HG03045 (cell line): ENCODE results near the gene OTOP2.

Source experiments
- ATAC-seq: cut with Tn5 transposase; IDR thresholded peaks from one replicate; pipeline ENCODE4 v1.9.1; 2021; ENCODE audit warnings: mild to moderate bottlenecking, moderate library complexity; ENCODE audit not compliant: unreplicated experiment

The OTOP2 gene

DNA sequence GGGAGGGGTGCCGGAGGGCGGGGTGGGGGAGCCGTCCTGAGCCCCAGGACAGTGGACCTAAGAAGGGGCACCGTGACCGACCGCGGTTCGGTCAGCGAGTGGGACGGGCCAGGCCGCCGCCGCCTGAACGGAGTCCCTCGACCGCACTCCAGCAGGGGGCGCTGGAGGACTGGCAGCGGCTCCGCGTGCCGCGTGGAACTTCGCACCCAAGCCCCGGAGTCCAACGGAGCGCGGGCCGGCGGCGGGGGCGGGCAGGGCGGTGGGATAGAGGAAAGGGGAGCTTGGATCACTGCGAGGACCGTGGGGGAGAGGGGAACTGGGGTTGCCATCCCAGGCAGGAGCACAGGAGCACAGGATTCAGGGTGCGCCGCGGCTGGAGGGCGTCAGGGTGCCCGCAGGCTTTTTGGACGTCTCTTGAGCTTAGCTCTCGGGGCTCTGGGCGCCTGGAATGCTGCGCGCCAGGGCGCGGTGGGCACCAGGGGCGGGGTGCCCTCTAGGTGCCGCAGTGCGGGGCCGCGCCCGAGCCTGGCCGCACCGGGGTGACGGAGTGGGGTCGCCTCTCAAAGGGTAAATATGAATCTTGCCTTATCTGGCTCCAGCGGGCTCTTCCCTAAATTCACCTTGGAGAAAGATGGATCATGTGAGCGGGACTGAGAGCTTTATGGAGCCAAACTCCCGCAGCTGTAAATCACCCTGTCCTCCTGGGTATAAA is 379 bp upstream of the OTOP2 start:
- ATAC-seq, result no peak

- ATAC-seq, result no peak
Measured at GRCh38 chr17:74925242-74925641, 1.2 kb downstream of the OTOP2 start.

- ATAC-seq, result no peak
Measured at GRCh38 chr17:74928786-74929185, 4.7 kb downstream of the OTOP2 start.

GRCh38 chr17:74930535-74931036 is 6.5 kb downstream of the OTOP2 start:
- ATAC-seq, result no peak

DNA sequence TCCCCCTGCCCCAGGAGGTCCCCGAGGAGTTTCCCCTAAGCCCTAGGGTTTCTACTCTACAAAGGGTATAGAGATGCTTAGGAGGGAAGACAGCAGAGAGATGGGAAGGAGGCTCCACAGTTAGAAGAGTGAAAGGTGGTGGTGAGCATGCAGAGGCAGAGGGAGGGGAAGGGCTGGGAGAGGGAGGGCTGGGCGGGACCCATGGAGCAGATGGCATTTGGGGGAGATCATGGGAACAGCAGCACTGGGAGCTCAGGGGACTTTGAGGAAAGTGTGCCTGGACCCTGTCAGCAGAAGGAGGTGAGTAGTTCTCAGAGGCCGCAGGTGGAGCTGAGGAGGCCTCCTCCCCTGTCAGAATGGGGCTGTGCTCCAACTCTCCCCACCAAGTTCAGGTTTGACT is 11.0 kb downstream of the OTOP2 start:
- ATAC-seq, result no peak

GRCh38 chr17:74935585-74936469 is 11.8 kb downstream of the OTOP2 start, which contains the start of gene OTOP3:
Gene OTOP3 (plus strand): TSS chr17:74935898. CDS start chr17:74935922, 24 bp downstream.
- no peak for ATAC-seq

GRCh38 chr17:74936470-74936799 is 12.4 kb downstream of the OTOP2 start:
- no peak for ATAC-seq

GRCh38 chr17:74937064-74938051 is 13.3 kb downstream of the OTOP2 start:
- ATAC-seq, result no peak

GRCh38 chr17:74938194-74938950 is 14.3 kb downstream of the OTOP2 start:
- ATAC-seq, result no peak

GRCh38 chr17:74939534-74939933 is 15.5 kb downstream of the OTOP2 start:
- no peak for ATAC-seq

GRCh38 chr17:74941128-74941725 is 17.2 kb downstream of the OTOP2 start:
- ATAC-seq, result no peak

DNA sequence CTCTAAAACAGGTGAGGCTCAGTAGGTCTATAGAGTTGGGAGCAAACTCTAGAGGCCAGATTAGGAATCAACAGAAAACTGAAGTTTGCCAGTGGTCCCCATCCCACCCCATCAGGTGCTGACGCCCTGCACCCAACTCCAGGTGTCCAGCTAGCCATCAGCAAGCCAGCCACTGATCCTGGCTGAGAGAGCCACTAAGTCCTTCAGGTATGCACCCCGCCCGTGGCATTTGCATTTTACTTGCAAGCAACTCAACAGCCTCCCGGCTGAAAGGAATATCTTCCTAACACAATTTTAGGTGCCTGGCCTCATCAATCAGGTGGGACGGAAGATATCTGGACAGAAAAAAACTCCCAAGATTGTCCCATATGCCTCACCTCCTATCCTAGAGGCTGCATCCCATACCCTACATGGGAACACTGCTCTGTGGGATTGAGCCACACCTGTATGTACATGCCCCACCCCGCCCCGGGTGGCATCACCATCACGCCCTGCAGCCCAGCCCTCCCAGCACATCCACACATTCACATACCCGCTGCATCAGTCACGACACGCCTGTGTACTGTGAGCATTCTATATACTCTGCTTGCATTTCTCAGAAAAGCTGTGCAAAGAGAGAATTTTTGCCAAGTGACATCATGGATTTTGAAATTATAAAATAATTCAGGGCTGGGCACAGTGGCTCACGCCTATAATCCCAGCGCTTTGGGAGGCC is 19.9 kb downstream of the OTOP2 start:
- no peak for ATAC-seq

- ATAC-seq, result no peak
Measured at GRCh38 chr17:74945543-74945942, 21.5 kb downstream of the OTOP2 start.

GRCh38 chr17:74946641-74947040 is 22.6 kb downstream of the OTOP2 start:
- no peak for ATAC-seq

- no peak for ATAC-seq
Measured at GRCh38 chr17:74947041-74947754, 23.1 kb downstream of the OTOP2 start.

- no peak for ATAC-seq
Measured at GRCh38 chr17:74949455-74950115, 25.5 kb downstream of the OTOP2 start.

GRCh38 chr17:74950207-74950606 is 26.1 kb downstream of the OTOP2 start:
- ATAC-seq, result no peak

- ATAC-seq, result no peak
Measured at GRCh38 chr17:74951065-74951464, 27.0 kb downstream of the OTOP2 start.
